DND-41 (cell line): ENCODE measurements around the gene NKX2-4.

Experiments
- ATAC-seq: fragments of 200-7000 bp; cut with Tn5 transposase; 3 replicates; pipeline ENCODE4 v1.9.1; 2021; ENCODE audit warnings: low read depth; ENCODE audit not compliant: insufficient read depth
- DNase-seq: peaks from one replicate; pipeline ENCODE4 v3.0.0-alpha.2; 2020
- H2AFZ ChIP-seq: 2 replicates; pipeline ENCODE4 v1.6.0; 2012; ENCODE audit warnings: low read depth, low read length
- H3K27ac ChIP-seq: 2 replicates; pipeline ENCODE4 v1.5.1; 2012; ENCODE audit warnings: low read length, inconsistent platforms
- H3K27me3 ChIP-seq: fragments of 200-600 bp; sonication (generic); 2 replicates; pipeline ENCODE4 v1.6.0; 2012; ENCODE audit warnings: low read length, mild to moderate bottlenecking, inconsistent platforms; ENCODE audit not compliant: insufficient read depth, poor library complexity
- H3K36me3 ChIP-seq: 2 replicates; pipeline ENCODE4 v1.5.1; 2012; ENCODE audit warnings: low read length, inconsistent platforms; ENCODE audit not compliant: insufficient read depth
- H3K4me1 ChIP-seq: 2 replicates; pipeline ENCODE4 v1.5.1; 2012; ENCODE audit warnings: mild to moderate bottlenecking, low read length; ENCODE audit not compliant: insufficient read depth
- H3K4me2 ChIP-seq: 2 replicates; pipeline ENCODE4 v1.6.0; 2012; ENCODE audit warnings: mild to moderate bottlenecking, moderate library complexity, low read length, inconsistent platforms; ENCODE audit not compliant: insufficient read depth
- H3K4me3 ChIP-seq, 2 experiments: fragments of 200-600 bp in 1 of 2; shearing (Covaris generic) in 1 of 2; 2 replicates each; pipeline ENCODE4 v1.5.1; 2012 to 2016; ENCODE audit warnings: inconsistent platforms in 2 of 2, low read length in 2 of 2, mild to moderate bottlenecking in 2 of 2, low read depth in 1 of 2, moderate library complexity in 1 of 2
- H3K79me2 ChIP-seq: 2 replicates; pipeline ENCODE4 v1.6.0; 2012; ENCODE audit warnings: low read length, inconsistent platforms; ENCODE audit not compliant: insufficient read depth
- H3K9ac ChIP-seq: 2 replicates; pipeline ENCODE4 v1.6.0; 2012; ENCODE audit warnings: low read depth, mild to moderate bottlenecking, inconsistent platforms, low read length, moderate library complexity
- H3K9me3 ChIP-seq: 2 replicates; pipeline ENCODE4 v1.5.1; 2012; ENCODE audit warnings: low read length, moderate library complexity, mild to moderate bottlenecking, inconsistent platforms; ENCODE audit not compliant: insufficient read depth, severe bottlenecking
- H4K20me1 ChIP-seq: 2 replicates; pipeline ENCODE4 v1.6.0; 2012; ENCODE audit warnings: low read length; ENCODE audit not compliant: insufficient read depth
- CTCF ChIP-seq: IDR thresholded peaks from 2 replicates; pipeline ENCODE4 v1.5.1; 2012; ENCODE audit warnings: borderline replicate concordance, low read length, moderate library complexity, mild to moderate bottlenecking; ENCODE audit not compliant: poor library complexity, severe bottlenecking; ENCODE audit errors: extremely low read depth
- EZH2 ChIP-seq: IDR thresholded peaks from 3 replicates; pipeline ENCODE4 v1.6.1; 2012; ENCODE audit warnings: borderline replicate concordance, low read depth, mild to moderate bottlenecking, moderate library complexity, low read length, inconsistent platforms; ENCODE audit not compliant: severe bottlenecking

Gene NKX2-4

GRCh38 chr20:21436205-21436604 lies 38.9 kb upstream of the NKX2-4 start:
- H3K4me2 ChIP-seq = no peak overlapping the region
- DNase-seq (no peak), ATAC-seq (no peak)
- no peaks in the 10 kb centered on the region for H3K4me1 ChIP-seq
- H2AFZ ChIP-seq = no peak overlapping the region
- no peak overlapping the region for H3K4me3 ChIP-seq
- H3K27ac ChIP-seq = no peak overlapping the region
- H3K36me3 ChIP-seq = no peaks in the 10 kb centered on the region
- H3K9ac ChIP-seq = no peak overlapping the region
- H3K9me3 ChIP-seq = no peaks in the 10 kb centered on the region
- TF ChIP-seq EZH2 (no peak), CTCF (no peak)
- H3K27me3 ChIP-seq = peaks cover 3% of the 10 kb centered on the region
- H3K79me2 ChIP-seq = no peaks in the 10 kb centered on the region
- H4K20me1 ChIP-seq = no peaks in the 10 kb centered on the region

- no peak for DNase-seq
Observed at GRCh38 chr20:21435576-21435975, 38.2 kb upstream of the NKX2-4 start.

GRCh38 chr20:21433329-21433890 lies 36.1 kb upstream of the NKX2-4 start:
- ATAC-seq (no peak), DNase-seq (no peak)
- no peaks in the 10 kb centered on the region for H3K36me3 ChIP-seq
- H2AFZ ChIP-seq = no peak overlapping the region
- H3K79me2 ChIP-seq = no peaks in the 10 kb centered on the region
- H3K27me3 ChIP-seq = peaks cover 9% of the 10 kb centered on the region
- H3K4me2 ChIP-seq = no peak overlapping the region
- H4K20me1 ChIP-seq = no peaks in the 10 kb centered on the region
- H3K9me3 ChIP-seq = no peaks in the 10 kb centered on the region
- H3K4me3 ChIP-seq = no peak overlapping the region
- no peaks in the 10 kb centered on the region for H3K4me1 ChIP-seq
- no peak overlapping the region for H3K27ac ChIP-seq
- TF ChIP-seq EZH2 (no peak), CTCF (no peak)
- no peak overlapping the region for H3K9ac ChIP-seq

More at GRCh38 chr20:21435576-21435975, 38.2 kb upstream of the NKX2-4 start:
- no peak overlapping the region for H2AFZ ChIP-seq
- no peak overlapping the region for H3K4me2 ChIP-seq
- no peak overlapping the region for H3K27ac ChIP-seq
- no peaks in the 10 kb centered on the region for H3K36me3 ChIP-seq
- ATAC-seq = no peak
- no peaks in the 10 kb centered on the region for H3K9me3 ChIP-seq
- TF ChIP-seq EZH2 (no peak), CTCF (no peak)
- no peaks in the 10 kb centered on the region for H3K79me2 ChIP-seq
- no peaks in the 10 kb centered on the region for H4K20me1 ChIP-seq
- peaks cover 4% of the 10 kb centered on the region for H3K27me3 ChIP-seq
- H3K4me3 ChIP-seq = no peak overlapping the region
- no peaks in the 10 kb centered on the region for H3K4me1 ChIP-seq
- no peak overlapping the region for H3K9ac ChIP-seq

GRCh38 chr20:21432911-21433310 lies 35.6 kb upstream of the NKX2-4 start:
- Histone ChIP-seq H4K20me1 (no peaks in the 10 kb centered on the region), H3K4me3 (no peak overlapping the region), H3K36me3 (no peaks in the 10 kb centered on the region), H3K9ac (no peak overlapping the region), H2AFZ (no peak overlapping the region), H3K79me2 (no peaks in the 10 kb centered on the region), H3K9me3 (no peaks in the 10 kb centered on the region), H3K27me3 (peaks cover 9% of the 10 kb centered on the region), H3K4me1 (no peaks in the 10 kb centered on the region), H3K27ac (no peak overlapping the region), H3K4me2 (no peak overlapping the region)
- ATAC-seq (no peak), DNase-seq (no peak)
- no peak for TF ChIP-seq EZH2
- TF ChIP-seq CTCF = no peak
